ENCODE results near the gene MACIR.

GRCh38 chr5:103260951-103261350 is 2.4 kb downstream of the MACIR start:
- TF ChIP-seq CTCF (IDR thresholded peaks at IDR 0.05): no peak
- TF ChIP-seq POLR2A (IDR thresholded peaks at IDR 0.05): no peak
